Right cardiac atrium (tissue), 5 donors: ENCODE measurements around the gene GSTM4. TPM values are rescaled to one million over a fixed set of nuclear protein-coding genes. Genes with fewer than 3 reads are reported as not detected.
"Not testable (repeated sequence)": the region's sequence is repeated elsewhere in the genome, so short reads cannot be mapped to it uniquely, and the experiment has no call there.

Experiments used
- ATAC-seq, 2 donors: fragments of 200-7000 bp; cut with Tn5 transposase; one replicate each; pipeline versions ENCODE4 v1.8.0 to v1.9.1; 2020; ENCODE audit warnings: moderate library complexity in 2 of 2, mild to moderate bottlenecking in 1 of 2
- DNase-seq, 3 donors: peaks; one replicate each; pipeline ENCODE4 v3.0.0-alpha.2; 2020
- H3K27ac ChIP-seq: one replicate; pipeline ENCODE4 v1.5.1; 2013; ENCODE audit warnings: mild to moderate bottlenecking, low read length, control low read depth, moderate library complexity
- H3K27me3 ChIP-seq: one replicate; pipeline ENCODE4 v1.6.1; 2013; ENCODE audit not compliant: control insufficient read depth, insufficient read depth
- H3K4me1 ChIP-seq: one replicate; pipeline ENCODE4 v1.6.1; 2013; ENCODE audit warnings: low read length; ENCODE audit not compliant: control insufficient read depth, insufficient read depth
- H3K4me3 ChIP-seq: one replicate; pipeline ENCODE4 v1.5.1; 2013; ENCODE audit warnings: low read length, control low read depth
- H3K9me3 ChIP-seq: one replicate; pipeline ENCODE4 v1.6.1; 2013; ENCODE audit warnings: low read length; ENCODE audit not compliant: control insufficient read depth
- WGBS: extraction: QIAGEN DNeasy Blood & Tissue Kit; methylation state at CpG from one replicate; pipeline ENCODE4 v1.1.7; 2013; 5-methylcytosine and 5-hydroxymethylcytosine counted together
- intact Hi-C, 4 donors: fragments of 100-400 bp; cut with DNase I; formaldehyde crosslinking; loops; one replicate each; pipeline versions ENCODE4 v1.11.0 to v1.14.0; 2022 to 2023
- polyA plus RNA-seq: library from polyadenylated mRNA; stranded (reverse); fragments of 200-250 nt; gene quantifications from one replicate; pipeline ENCODE4 v1.2.3, GENCODE V29; 2013
- total RNA-seq, 4 donors: library from RNA; stranded (reverse); fragmentation: NEBNext Ultra II Directional; extraction: Animal tissue kit (Norgen Biotek cat#: 25700); gene quantifications; one replicate each; pipeline ENCODE4 v1.2.1, GENCODE V29; 2021
- donor health status: healthy with polysubstance abuse.
- donor health status: DM: no; HTN: yes; CAD: no.
- donor health status: DM: no; HTN: no; CAD: no.
- donor health status: DM: no; HTN: yes; CAD: no; lungs with severe emphysema.
- donor health status: DM: yes; HTN: yes; CAD: no.

The GSTM4 gene
- total and polyA plus RNA-seq, 5 donors, result 31.2 to 57.8 (median 41.5) TPM

- 91% methylated on average over 12 of the region's 12 CpGs for WGBS
- ATAC-seq, result no peak
- peaks cover 2% of the 10 kb centered on the region for H3K4me1 ChIP-seq
- no peak for DNase-seq
- no peak overlapping the region for H3K27ac ChIP-seq
- no peaks in the 10 kb centered on the region for H3K27me3 ChIP-seq
- H3K9me3 ChIP-seq, result no peaks in the 10 kb centered on the region
- intact Hi-C loops, result no loop called here
- no peak overlapping the region for H3K4me3 ChIP-seq
Observed at GRCh38 chr1:109654519-109654918, 1.4 kb upstream of the GSTM4 start.

GRCh38 chr1:109657395-109657794 is 1.5 kb downstream of the GSTM4 start:
- H3K9me3 ChIP-seq, result no peaks in the 10 kb centered on the region
- 87% methylated on average over 4 of the region's 4 CpGs for WGBS
- H3K27me3 ChIP-seq, result no peaks in the 10 kb centered on the region
- no peak overlapping the region for H3K27ac ChIP-seq
- ATAC-seq (no peak), DNase-seq (no peak)
- peaks cover 2% of the 10 kb centered on the region for H3K4me1 ChIP-seq
- H3K4me3 ChIP-seq, result no peak overlapping the region
- intact Hi-C loops, result no loop called here

GRCh38 chr1:109657970-109658369 is 2.1 kb downstream of the GSTM4 start:
- H3K4me3 ChIP-seq, result no peak overlapping the region
- H3K27me3 ChIP-seq, result no peaks in the 10 kb centered on the region
- intact Hi-C loops, result no loop called here
- peaks cover 2% of the 10 kb centered on the region for H3K4me1 ChIP-seq
- ATAC-seq, result no peak
- no peaks in the 10 kb centered on the region for H3K9me3 ChIP-seq
- DNase-seq, result no peak
- WGBS, result 66% methylated on average over 7 of the region's 7 CpGs
- no peak overlapping the region for H3K27ac ChIP-seq

GRCh38 chr1:109658533-109659042 is 2.7 kb downstream of the GSTM4 start:
- Histone ChIP-seq H3K27me3 (no peaks in the 10 kb centered on the region), H3K4me3 (no peak overlapping the region), H3K9me3 (no peaks in the 10 kb centered on the region), H3K27ac (no peak overlapping the region), H3K4me1 (peaks cover 2% of the 10 kb centered on the region)
- ATAC-seq (no peak), DNase-seq (no peak)
- 48% methylated on average over 3 of the region's 3 CpGs for WGBS
- intact Hi-C loops, result no loop called here

GRCh38 chr1:109659145-109659544 is 3.2 kb downstream of the GSTM4 start:
- H3K9me3 ChIP-seq, result no peaks in the 10 kb centered on the region
- intact Hi-C loops, result no loop called here
- ATAC-seq (no peak), DNase-seq (no peak)
- no peak overlapping the region for H3K27ac ChIP-seq
- H3K4me3 ChIP-seq, result no peak overlapping the region
- 61% methylated on average over 2 of the region's 2 CpGs for whole genome bisulfite sequencing
- H3K27me3 ChIP-seq, result no peaks in the 10 kb centered on the region
- peaks cover 2% of the 10 kb centered on the region for H3K4me1 ChIP-seq

GRCh38 chr1:109659997-109660690 is 4.2 kb downstream of the GSTM4 start:
- no peak overlapping the region for H3K27ac ChIP-seq
- H3K27me3 ChIP-seq, result no peaks in the 10 kb centered on the region
- H3K4me1 ChIP-seq, result peaks cover 1% of the 10 kb centered on the region
- ATAC-seq (no peak), DNase-seq (no peak)
- intact Hi-C loops, result no loop called here
- WGBS, result 81% methylated on average over 5 of the region's 5 CpGs
- H3K4me3 ChIP-seq, result no peak overlapping the region
- no peaks in the 10 kb centered on the region for H3K9me3 ChIP-seq

- DNase-seq, ATAC-seq, H3K4me3 ChIP-seq, H3K27ac ChIP-seq, intact Hi-C loops, H3K27me3 ChIP-seq, H3K4me1 ChIP-seq, H3K9me3 ChIP-seq: not testable (repeated sequence)
- WGBS, result 63% methylated on average over 3 of the region's 4 CpGs
Observed at GRCh38 chr1:109660691-109661026, 4.8 kb downstream of the GSTM4 start.

- H3K4me1 ChIP-seq, result no peaks in the 10 kb centered on the region
- H3K4me3 ChIP-seq, result no peak overlapping the region
- DNase-seq (no peak), ATAC-seq (no peak)
- H3K27ac ChIP-seq, result no peak overlapping the region
- WGBS, result 87% methylated on average over 2 of the region's 2 CpGs
- no peaks in the 10 kb centered on the region for H3K9me3 ChIP-seq
- no peaks in the 10 kb centered on the region for H3K27me3 ChIP-seq
- intact Hi-C loops, result no loop called here
Observed at GRCh38 chr1:109661391-109661790, 5.5 kb downstream of the GSTM4 start.

GRCh38 chr1:109664671-109665070 is 8.8 kb downstream of the GSTM4 start:
- intact Hi-C loops, result no loop called here
- ATAC-seq (no peak), DNase-seq (no peak)
- no peak overlapping the region for H3K4me3 ChIP-seq
- H3K4me1 ChIP-seq, result peaks cover 2% of the 10 kb centered on the region
- H3K27ac ChIP-seq, result no peak overlapping the region
- no peaks in the 10 kb centered on the region for H3K9me3 ChIP-seq
- 94% methylated on average over 1 of the region's 1 CpG for WGBS
- H3K27me3 ChIP-seq, result no peaks in the 10 kb centered on the region

GRCh38 chr1:109667452-109668122 is 11.7 kb downstream of the GSTM4 start, which contains the start of gene GSTM2:
Gene GSTM2 (plus strand): TSS chr1:109668057. CDS start chr1:109668116, 59 bp downstream.
- no peaks in the 10 kb centered on the region for H3K27me3 ChIP-seq
- no peak within 1 kb of the TSS for H3K27ac ChIP-seq
- WGBS, result 8% methylated on average over 22 of the region's 22 CpGs
- H3K4me1 ChIP-seq, result peaks cover 2% of the 10 kb centered on the region
- intact Hi-C loops, result no loop called here
- ATAC-seq (peak; percentile 100), DNase-seq (peak; percentile 96 to 99 (median 98))
- no peaks in the 10 kb centered on the region for H3K9me3 ChIP-seq
- H3K4me3 ChIP-seq, result peak within 1 kb of the TSS; percentile 81

- Histone ChIP-seq H3K27me3 (no peaks in the 10 kb centered on the region), H3K4me3 (peak overlapping the region; percentile 81), H3K4me1 (peaks cover 2% of the 10 kb centered on the region), H3K9me3 (no peaks in the 10 kb centered on the region), H3K27ac (no peak overlapping the region)
- intact Hi-C loops, result no loop called here
- ATAC-seq (no peak), DNase-seq (peak in 2 of 3 donors; percentile 46 to 57)
- 6% methylated on average over 26 of the region's 26 CpGs for WGBS
Observed at GRCh38 chr1:109668123-109668775, 12.3 kb downstream of the GSTM4 start.
